CD4-positive, alpha-beta T cell (primary cell): ENCODE measurements around the gene C14orf119. TPM values are rescaled to one million over a fixed set of nuclear protein-coding genes. Genes with fewer than 3 reads are reported as not detected.

Experiments
- ATAC-seq: fragments of 200-7000 bp; cut with Tn5 transposase; one replicate; pipeline ENCODE4 v1.10.0; 2022; ENCODE audit warnings: mild to moderate bottlenecking; ENCODE audit not compliant: poor library complexity
- CTCF ChIA-PET: fragments of 350-600 bp; sonication (Branson Sonifier 250); formaldehyde crosslinking; loops from one replicate; lab custom pipeline; 2021; ENCODE audit warnings: antibody characterized with exemption, inconsistent platforms; lab: Charles Lee
- POLR2A ChIA-PET: fragments of 350-600 bp; sonication (Branson Sonifier 250); formaldehyde crosslinking; loops from one replicate; lab custom pipeline; 2021; ENCODE audit warnings: antibody characterized with exemption, inconsistent platforms; lab: Charles Lee
- DNase-seq, 14 experiments: peaks; one replicate each; pipeline ENCODE4 v3.0.0-alpha.2; 2013 to 2020; ENCODE audit warnings: mixed read lengths in 2 of 14
- H3K27ac ChIP-seq, 2 donors: one replicate each; pipeline versions ENCODE4 v1.5.1 to v1.7.0; 2013; ENCODE audit warnings: low read length in 2 of 2, low read depth in 1 of 2, mild to moderate bottlenecking in 1 of 2
- H3K27me3 ChIP-seq, 2 experiments: 1 replicate in 1 of 2; 2 replicates in 1 of 2; pipeline versions ENCODE4 v1.6.1 to v1.7.0; 2013; ENCODE audit warnings: low read length in 2 of 2, control low read depth in 1 of 2, mild to moderate bottlenecking in 1 of 2, moderate library complexity in 1 of 2; ENCODE audit not compliant: insufficient read depth in 2 of 2, control insufficient read depth in 1 of 2
- H3K36me3 ChIP-seq: one replicate; pipeline ENCODE4 v1.6.1; 2013; ENCODE audit warnings: low read length, control low read depth; ENCODE audit not compliant: insufficient read depth
- H3K4me1 ChIP-seq: one replicate; pipeline ENCODE4 v1.6.1; 2013; ENCODE audit warnings: low read length, control low read depth; ENCODE audit not compliant: insufficient read depth
- H3K4me3 ChIP-seq: one replicate; pipeline ENCODE4 v1.5.1; 2013; ENCODE audit warnings: mild to moderate bottlenecking, low read length, moderate library complexity
- H3K9me3 ChIP-seq, 2 experiments: 1 replicate in 1 of 2; 2 replicates in 1 of 2; pipeline versions ENCODE4 v1.6.1 to v1.7.0; 2013; ENCODE audit warnings: low read length in 2 of 2, mild to moderate bottlenecking in 2 of 2, control low read depth in 1 of 2, moderate library complexity in 1 of 2; ENCODE audit not compliant: control insufficient read depth in 1 of 2, insufficient read depth in 1 of 2
- H3K27ac Mint-ChIP-seq: one replicate; pipeline ENCODE4 v1.8.0; 2020; ENCODE audit warnings: mixed read lengths
- H3K27me3 Mint-ChIP-seq: one replicate; pipeline ENCODE4 v1.8.0; 2021; ENCODE audit warnings: mixed read lengths
- H3K36me3 Mint-ChIP-seq: one replicate; pipeline ENCODE4 v1.8.0; 2021; ENCODE audit warnings: low read depth, mixed read lengths
- H3K4me1 Mint-ChIP-seq: one replicate; pipeline ENCODE4 v1.8.0; 2021; ENCODE audit warnings: low read depth, mixed read lengths
- H3K4me3 Mint-ChIP-seq: one replicate; pipeline ENCODE4 v1.8.0; 2020; ENCODE audit warnings: mild to moderate bottlenecking, mixed read lengths
- H3K9me3 Mint-ChIP-seq: one replicate; pipeline ENCODE4 v1.8.0; 2020; ENCODE audit warnings: mixed read lengths
- intact Hi-C, 2 experiments: fragments of 100-400 bp; cut with DNase I in 1 of 2; cut with micrococcal nuclease in 1 of 2; formaldehyde crosslinking; loops; one replicate each; pipeline versions ENCODE4 v1.15.1 to v1.9.0; 2023 to 2025; cut with DNase I, micrococcal nuclease
- total RNA-seq, 174 experiments: library from RNA in 2 of 174; stranded (reverse) in 2 of 174; gene quantifications; one replicate each; pipeline ENCODE4 v1.2.3 and lab custom pipeline; 2021 to 2026
- TF ChIP-seq, protein P1 (sequence below): fragments of 200-600 bp; IDR thresholded peaks from one replicate; pipeline ENCODE4 v1.8.0; 2022; ENCODE audit warnings: antibody characterized with exemption, mild to moderate bottlenecking

Gene C14orf119
- total RNA-seq, 2 experiments from 2014 or later = 3.1 to 3.9 TPM

DNA sequence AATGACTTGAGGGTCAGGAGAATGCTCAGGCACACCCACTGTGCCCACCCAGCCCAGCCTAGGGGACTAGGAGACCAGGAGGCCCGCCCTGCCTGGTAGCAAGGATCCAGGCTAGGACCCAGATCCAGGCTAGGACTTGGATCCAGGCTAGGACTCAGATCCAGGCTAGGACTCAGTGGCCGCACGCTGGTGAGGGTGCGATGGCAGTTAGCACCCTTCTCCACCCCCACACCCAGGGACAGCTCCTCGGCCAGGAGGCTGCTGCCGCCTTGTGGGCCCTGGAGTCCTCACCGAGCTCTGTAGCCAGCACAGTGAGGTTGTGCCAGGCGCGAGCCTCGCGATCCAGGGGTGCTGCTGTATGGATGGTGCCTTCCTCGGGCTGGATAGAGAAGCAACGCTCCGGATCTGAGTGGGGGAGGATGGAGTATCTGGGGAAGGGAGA is 43.1 kb upstream of the C14orf119 start:
- DNase-seq = no peak
- TF ChIP-seq, protein P1, sequence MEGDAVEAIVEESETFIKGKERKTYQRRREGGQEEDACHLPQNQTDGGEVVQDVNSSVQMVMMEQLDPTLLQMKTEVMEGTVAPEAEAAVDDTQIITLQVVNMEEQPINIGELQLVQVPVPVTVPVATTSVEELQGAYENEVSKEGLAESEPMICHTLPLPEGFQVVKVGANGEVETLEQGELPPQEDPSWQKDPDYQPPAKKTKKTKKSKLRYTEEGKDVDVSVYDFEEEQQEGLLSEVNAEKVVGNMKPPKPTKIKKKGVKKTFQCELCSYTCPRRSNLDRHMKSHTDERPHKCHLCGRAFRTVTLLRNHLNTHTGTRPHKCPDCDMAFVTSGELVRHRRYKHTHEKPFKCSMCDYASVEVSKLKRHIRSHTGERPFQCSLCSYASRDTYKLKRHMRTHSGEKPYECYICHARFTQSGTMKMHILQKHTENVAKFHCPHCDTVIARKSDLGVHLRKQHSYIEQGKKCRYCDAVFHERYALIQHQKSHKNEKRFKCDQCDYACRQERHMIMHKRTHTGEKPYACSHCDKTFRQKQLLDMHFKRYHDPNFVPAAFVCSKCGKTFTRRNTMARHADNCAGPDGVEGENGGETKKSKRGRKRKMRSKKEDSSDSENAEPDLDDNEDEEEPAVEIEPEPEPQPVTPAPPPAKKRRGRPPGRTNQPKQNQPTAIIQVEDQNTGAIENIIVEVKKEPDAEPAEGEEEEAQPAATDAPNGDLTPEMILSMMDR = no peak
- Histone ChIP-seq H3K4me1 (peaks cover 16% of the 10 kb centered on the region), H3K27ac (no peak overlapping the region), H3K4me3 (no peak overlapping the region), H3K27me3 (no peaks in the 10 kb centered on the region), H3K9me3 (no peaks in the 10 kb centered on the region), H3K36me3 (no peaks in the 10 kb centered on the region)
- Mint-ChIP-seq H3K9me3 (no peaks in the 10 kb centered on the region), H3K27ac (no peak overlapping the region), H3K4me3 (no peak overlapping the region), H3K27me3 (no peaks in the 10 kb centered on the region), H3K4me1 (peaks cover 13% of the 10 kb centered on the region), H3K36me3 (peaks cover 10% of the 10 kb centered on the region)
- intact Hi-C loops = no loop called here
- POLR2A ChIA-PET = interaction anchor here (1.8 kb wide), 1 partner anchor 24 kb away, joined by 5 read pairs; no protein-coding TSS in a partner anchor
- no peak for ATAC-seq
- CTCF ChIA-PET = interaction anchor here (0.8 to 1.2 kb wide), 2 partner anchors 46 to 66 kb away, joined by 3 to 4 read pairs; no protein-coding TSS in a partner anchor

DNA sequence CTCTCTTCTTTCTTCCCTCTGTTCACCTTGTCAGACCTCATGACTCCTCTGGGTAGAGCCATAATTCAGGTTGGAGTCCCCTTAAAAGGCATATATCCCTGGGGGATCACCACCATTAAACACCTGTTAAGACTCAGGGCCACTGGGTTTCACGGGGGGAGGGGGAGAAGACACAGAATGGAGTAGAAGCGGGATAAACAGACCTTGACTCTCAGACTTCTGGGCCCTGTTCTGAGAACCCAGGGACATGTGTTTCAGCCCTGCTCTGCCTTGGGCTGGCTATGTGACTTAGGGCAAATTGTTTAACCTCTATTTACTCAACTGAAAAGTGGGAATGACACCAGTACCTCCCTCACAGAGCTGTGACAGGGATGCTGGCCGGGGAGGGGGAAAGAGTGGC is 42.6 kb upstream of the C14orf119 start:
- H3K27me3 ChIP-seq = no peaks in the 10 kb centered on the region

DNA sequence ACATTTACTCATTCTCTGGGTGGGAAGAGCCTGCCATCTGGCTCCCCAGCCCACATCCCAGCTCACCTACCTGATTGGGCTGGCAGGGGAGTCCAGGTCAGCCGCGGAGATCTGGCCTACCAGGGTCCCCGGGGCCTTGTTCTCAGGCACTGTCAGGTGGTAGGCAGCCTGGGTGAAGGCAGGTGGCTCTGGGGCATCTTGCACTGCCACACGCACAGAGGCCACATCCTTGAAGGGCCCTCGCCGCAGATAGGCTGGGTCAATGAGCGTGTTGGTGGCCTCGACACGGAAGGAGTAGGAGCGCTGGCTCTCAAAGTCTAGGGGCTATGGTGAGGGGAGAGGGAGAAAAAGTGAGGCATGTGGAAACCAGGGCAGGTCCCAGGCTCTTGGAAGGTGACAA is 41.9 kb upstream of the C14orf119 start:
- intact Hi-C loops = no loop called here
- H3K4me1 Mint-ChIP-seq = peaks cover 18% of the 10 kb centered on the region
- POLR2A ChIA-PET = no interaction called here
- Histone ChIP-seq H3K27me3 (no peaks in the 10 kb centered on the region), H3K9me3 (no peaks in the 10 kb centered on the region), H3K4me1 (peaks cover 24% of the 10 kb centered on the region), H3K4me3 (no peak overlapping the region), H3K36me3 (no peaks in the 10 kb centered on the region), H3K27ac (no peak overlapping the region)
- H3K36me3 Mint-ChIP-seq = peaks cover 16% of the 10 kb centered on the region
- H3K27me3 Mint-ChIP-seq = no peaks in the 10 kb centered on the region
- TF ChIP-seq, protein P1 = no peak
- no peak for DNase-seq
- CTCF ChIA-PET = interaction anchor here (0.6 to 2.5 kb wide), 3 partner anchors 47 to 482 kb away, joined by 3 to 14 read pairs (median 9); no protein-coding TSS in a partner anchor
- no peak overlapping the region for H3K27ac Mint-ChIP-seq
- no peak overlapping the region for H3K4me3 Mint-ChIP-seq
- ATAC-seq = no peak
- H3K9me3 Mint-ChIP-seq = no peaks in the 10 kb centered on the region

More for the DNA sequence above, 42.6 kb upstream of the C14orf119 start:
- ATAC-seq (no peak), DNase-seq (no peak)
- peaks cover 13% of the 10 kb centered on the region for H3K4me1 Mint-ChIP-seq
- no peak overlapping the region for H3K27ac ChIP-seq
- ChIA-PET CTCF (interaction anchor here (0.6 to 1.2 kb wide), 3 partner anchors 46 to 482 kb away, joined by 3 to 4 read pairs (median 3); no protein-coding TSS in a partner anchor), POLR2A (interaction anchor here (1.8 kb wide), 1 partner anchor 24 kb away, joined by 5 read pairs; no protein-coding TSS in a partner anchor)
- H3K9me3 Mint-ChIP-seq = no peaks in the 10 kb centered on the region
- peaks cover 10% of the 10 kb centered on the region for H3K36me3 Mint-ChIP-seq
- peaks cover 17% of the 10 kb centered on the region for H3K4me1 ChIP-seq
- no peak overlapping the region for H3K27ac Mint-ChIP-seq
- H3K36me3 ChIP-seq = no peaks in the 10 kb centered on the region
- intact Hi-C loops = no loop called here
- H3K9me3 ChIP-seq = no peaks in the 10 kb centered on the region
- H3K27me3 Mint-ChIP-seq = no peaks in the 10 kb centered on the region
- H3K4me3 Mint-ChIP-seq = no peak overlapping the region
- TF ChIP-seq, protein P1 = no peak
- H3K4me3 ChIP-seq = no peak overlapping the region
